HepG2 (cell line): ENCODE data around the gene HOXA4. TPM values are rescaled to one million over a fixed set of nuclear protein-coding genes. Genes with fewer than 3 reads are reported as not detected.

Source experiments
- ATAC-seq: fragments of 200-7000 bp; cut with Tn5 transposase; 3 replicates; pipeline ENCODE4 v1.9.1; 2020; ENCODE audit warnings: mild to moderate bottlenecking, moderate library complexity
- BruUV-seq: library from RNA; stranded (reverse); fragments of 400-500 nt; replicated peaks from 2 replicates; lab custom pipeline; 2021; lab: Mats Ljungman, UMichigan
- CTCF ChIA-PET: fragments of 300-600 bp; formaldehyde crosslinking; extraction: SDS; loops from one replicate; lab custom pipeline; 2021; ENCODE audit warnings: low total read pairs, inconsistent platforms, low intra/inter-chr PET ratio; lab: Yijun Ruan, JAX
- POLR2A ChIA-PET: fragments of 350-600 bp; sonication (Branson Sonifier 250); formaldehyde crosslinking; loops from one replicate; lab custom pipeline; 2020; ENCODE audit warnings: antibody characterized with exemption, inconsistent platforms; lab: Yijun Ruan, JAX
- DNase-seq: peaks from one replicate; pipeline ENCODE4 v3.0.0-alpha.2; 2015; ENCODE audit warnings: low spot score
- FAIRE-seq: peaks from 3 replicates; lab custom pipeline; 2011; peaks lifted over from hg19 to GRCh38; lab: Jason Lieb, UNC
- H2AFZ ChIP-seq: one replicate; pipeline ENCODE4 v1.6.1; 2011; ENCODE audit warnings: low read length, inconsistent platforms
- H3K27ac ChIP-seq: fragments of 300-600 bp; 3 replicates; pipeline ENCODE4 v1.8.0; 2011; ENCODE audit warnings: mixed run types, mild to moderate bottlenecking, mixed read lengths, low read length, inconsistent platforms; ENCODE audit not compliant: insufficient read depth; ENCODE audit errors: extremely low read length
- H3K27me3 ChIP-seq, 2 experiments: fragments of 200-600 bp in 1 of 2; 2 replicates in 1 of 2; 3 replicates in 1 of 2; pipeline versions ENCODE4 v1.6.0 to v1.8.0; 2011; ENCODE audit warnings: low read length in 2 of 2, mild to moderate bottlenecking in 2 of 2, moderate library complexity in 2 of 2, inconsistent platforms in 1 of 2; ENCODE audit not compliant: insufficient read depth in 2 of 2, control insufficient read depth in 1 of 2
- H3K36me3 ChIP-seq, 2 experiments: fragments of 200-600 bp in 1 of 2; replicated peaks in 1 of 2; 2 replicates in 1 of 2; 3 replicates in 1 of 2; pipeline versions ENCODE4 v1.5.1 to v1.8.0; 2011; ENCODE audit warnings: low read length in 2 of 2, inconsistent platforms in 1 of 2; ENCODE audit not compliant: insufficient read depth in 2 of 2, control insufficient read depth in 1 of 2
- H3K4me1 ChIP-seq: 2 replicates; pipeline ENCODE4 v1.5.1; 2012; ENCODE audit warnings: low read length, inconsistent platforms; ENCODE audit not compliant: insufficient read depth
- H3K4me2 ChIP-seq: 2 replicates; pipeline ENCODE4 v1.6.0; 2011; ENCODE audit warnings: low read depth, low read length, inconsistent platforms
- H3K4me3 ChIP-seq, 3 experiments: fragments of 200-600 bp in 1 of 3; sonication (generic), shearing (Covaris generic) in 1 of 3; replicated peaks in 1 of 3; 2 replicates each; pipeline ENCODE4 v1.5.1; 2011 to 2016; ENCODE audit warnings: low read length in 3 of 3, inconsistent platforms in 2 of 3, low read depth in 2 of 3, mild to moderate bottlenecking in 2 of 3, control low read depth in 1 of 3, mixed read lengths in 1 of 3; ENCODE audit not compliant: insufficient read depth in 1 of 3
- H3K79me2 ChIP-seq: one replicate; pipeline ENCODE4 v1.6.1; 2011; ENCODE audit warnings: low read length, inconsistent platforms; ENCODE audit not compliant: insufficient read depth
- H3K9ac ChIP-seq: 2 replicates; pipeline ENCODE4 v1.6.0; 2011; ENCODE audit warnings: mild to moderate bottlenecking, low read depth, low read length, inconsistent platforms; ENCODE audit not compliant: insufficient read depth
- H3K9me3 ChIP-seq: 2 replicates; pipeline ENCODE4 v1.5.1; 2012; ENCODE audit warnings: mild to moderate bottlenecking, low read length
- H4K20me1 ChIP-seq: 2 replicates; pipeline ENCODE4 v1.6.0; 2011; ENCODE audit warnings: inconsistent platforms, mild to moderate bottlenecking, low read length, moderate library complexity; ENCODE audit not compliant: insufficient read depth
- HOXA3 ChIP-seq: sonication (generic); formaldehyde crosslinking; IDR thresholded peaks from 2 replicates; pipeline ENCODE4 v1.5.0; 2020; ENCODE audit warnings: missing genetic modification reagents
- MBNL3 ChIP-seq: fragments of 250-450 bp; sonication (Bioruptor Pico); conservative IDR thresholded peaks from 2 replicates; pipeline ENCODE4 v1.8.0; 2022; ENCODE audit warnings: mild to moderate bottlenecking, inconsistent platforms
- NFRKB ChIP-seq: fragments of 450-650 bp; IDR thresholded peaks from 2 replicates; pipeline ENCODE4 v1.6.1; 2017
- PBX2 ChIP-seq: IDR thresholded peaks from 2 replicates; pipeline ENCODE4 v1.6.1; 2016; ENCODE audit warnings: control low read depth
- PRPF4 ChIP-seq: fragments of 200-400 bp; formaldehyde crosslinking; IDR thresholded peaks from 2 replicates; pipeline ENCODE4 v1.6.1; 2016; ENCODE audit warnings: low read length, low read depth; ENCODE audit not compliant: poor library complexity, severe bottlenecking
- SRSF9 ChIP-seq: fragments of 200-400 bp; formaldehyde crosslinking; IDR thresholded peaks from 2 replicates; pipeline ENCODE4 v1.6.1; 2018; ENCODE audit warnings: borderline replicate concordance, mild to moderate bottlenecking, low read depth, low read length; ENCODE audit not compliant: insufficient read depth, poor library complexity, severe bottlenecking
- THAP7 ChIP-seq: sonication (generic); formaldehyde crosslinking; IDR thresholded peaks from 2 replicates; pipeline ENCODE4 v1.8.1; 2023; ENCODE audit warnings: mild to moderate bottlenecking, missing genetic modification reagents
- ZBTB26 ChIP-seq: IDR thresholded peaks from 2 replicates; pipeline ENCODE4 v1.6.1; 2016; ENCODE audit warnings: missing compliant biosample characterization, missing genetic modification reagents, borderline replicate concordance
- ZNF136 ChIP-seq: sonication (generic); formaldehyde crosslinking; IDR thresholded peaks from 2 replicates; pipeline ENCODE4 v1.8.1; 2022; ENCODE audit warnings: low read depth, mild to moderate bottlenecking, moderate library complexity, missing genetic modification reagents
- WGBS: methylation state at CpG from one replicate; pipeline ENCODE4 v1.1.6; 2017; ENCODE audit warnings: low lambda C conversion rate; 5-methylcytosine and 5-hydroxymethylcytosine counted together
- in situ Hi-C: cut with HindIII; loops from 2 replicates; pipeline ENCODE4 v1.10.0; 2017; ENCODE audit warnings: low pct_unique_long_range_greater_than_20kb; ENCODE audit not compliant: extremely low pct_ligation_motif_present
- intact Hi-C: fragments of 100-400 bp; cut with micrococcal nuclease; formaldehyde crosslinking; loops from one replicate; pipeline ENCODE4 v1.10.0; 2022; ENCODE audit not compliant: unreplicated experiment
- polyA plus RNA-seq, 8 experiments: library from polyadenylated mRNA; depleted of rRNA in 3 of 8; stranded (reverse) in 7 of 8; unstranded in 1 of 8; fragments of >200 nt; fragmentation: Illumina TruSeq in 4 of 8; extraction: Trizol in 4 of 8; gene quantifications; 2 replicates each; pipeline versions ENCODE4 v1.2.1 to v1.2.3, GENCODE V29; 2011 to 2016; ENCODE audit warnings: low read depth in 4 of 8, missing spikeins in 1 of 8, mixed read lengths in 1 of 8; ENCODE audit not compliant: insufficient read depth in 1 of 8
- total RNA-seq, 5 experiments: library from RNA; depleted of rRNA; stranded (reverse); fragments of >200 nt; fragmentation: Illumina TruSeq; extraction: Trizol; gene quantifications; 2 replicates each; pipeline ENCODE4 v1.2.3, GENCODE V29; 2016; ENCODE audit warnings: low read depth in 1 of 5
- TF ChIP-seq, protein P1 (sequence below), 2 experiments: sonication (generic) in 1 of 2; formaldehyde crosslinking in 1 of 2; IDR thresholded peaks; 2 replicates each; pipeline versions ENCODE4 v1.4.0 to v1.6.1; 2016 to 2020; ENCODE audit warnings: borderline replicate concordance in 1 of 2, low read depth in 1 of 2, mild to moderate bottlenecking in 1 of 2, missing genetic modification reagents in 1 of 2
- TF ChIP-seq, protein P2 (sequence below): sonication (generic); formaldehyde crosslinking; IDR thresholded peaks from 2 replicates; pipeline ENCODE4 v1.4.0; 2020; ENCODE audit warnings: missing genetic modification reagents, borderline replicate concordance
- TF ChIP-seq, protein P3 (sequence below): sonication (generic); formaldehyde crosslinking; IDR thresholded peaks from 2 replicates; pipeline ENCODE4 v1.8.1; 2023; ENCODE audit warnings: missing genetic modification reagents, inconsistent platforms, borderline replicate concordance

The HOXA4 gene
- total and polyA plus RNA-seq, 2 of the 13 experiments (the other 11 are each of a cell fraction or from before 2014, with no cell fraction given): 2.4 to 5.4 TPM

DNA sequence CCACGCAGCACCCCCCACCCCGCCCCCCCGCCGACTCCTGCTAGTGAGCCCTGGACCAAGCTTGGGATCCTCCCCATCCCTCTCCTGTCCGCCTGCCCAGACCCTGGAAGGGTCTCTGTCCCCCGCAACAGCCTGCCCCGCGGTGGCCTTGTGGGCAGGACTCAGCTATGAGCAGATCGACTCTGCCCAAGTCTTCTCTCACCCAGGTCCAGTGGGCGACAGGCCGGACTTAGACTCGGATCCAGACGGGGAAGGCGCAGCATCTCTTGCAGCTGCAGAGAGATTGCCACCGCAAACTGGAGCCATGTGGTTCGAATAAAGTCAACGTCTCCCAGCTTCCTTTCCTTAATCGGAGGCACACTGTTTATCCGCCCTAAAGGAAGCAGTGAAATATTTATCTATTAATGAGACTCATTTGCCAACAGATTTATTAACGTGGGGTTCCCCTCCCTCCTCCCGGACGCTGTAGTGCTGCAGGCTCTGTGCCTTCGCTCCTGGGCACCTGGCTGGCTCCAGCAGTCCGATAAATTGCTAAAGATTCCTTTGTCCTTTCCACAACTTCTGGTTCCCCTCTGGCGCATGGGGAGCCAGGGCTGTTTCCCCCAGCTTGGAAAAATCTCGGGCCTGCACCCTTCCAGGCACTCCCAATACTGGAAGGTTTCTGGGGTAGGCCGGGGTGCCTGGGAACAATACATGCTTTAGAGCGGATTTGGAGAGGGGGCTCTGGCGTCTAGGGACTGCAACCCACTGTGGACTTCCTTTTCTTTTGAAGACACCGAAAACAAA lies 26.6 kb upstream of the HOXA4 start:
- H3K9ac ChIP-seq: no peak overlapping the region
- no peak overlapping the region for H3K4me2 ChIP-seq
- peaks cover 6 to 50% of the 10 kb centered on the region in 2 experiments for H3K27me3 ChIP-seq
- no peak for FAIRE-seq
- H3K4me1 ChIP-seq: peaks cover 22% of the 10 kb centered on the region
- no peak overlapping the region for H2AFZ ChIP-seq
- no peaks in the 10 kb centered on the region for H3K9me3 ChIP-seq
- no peaks in the 10 kb centered on the region for H3K36me3 ChIP-seq
- 80% methylated on average over 20 of the region's 30 CpGs for WGBS
- ChIA-PET POLR2A (interaction anchor here (0.6 kb wide), 1 partner anchor 34 kb away, joined by 3 read pairs; no protein-coding TSS in a partner anchor), CTCF (no interaction called here)
- intact Hi-C loops: no loop called here
- no peak overlapping the region; a peak in 1 of 6 replicates for H3K4me3 ChIP-seq
- in situ Hi-C loops: loop anchor here (5.0 to 25.0 kb wide), 2 partner anchors 790 to 1070 kb away; no protein-coding TSS in a partner anchor
- no peak for ATAC-seq
- BruUV-seq: no TSS peak
- H3K79me2 ChIP-seq: no peaks in the 10 kb centered on the region
- H4K20me1 ChIP-seq: no peaks in the 10 kb centered on the region
- no peak for DNase-seq
- H3K27ac ChIP-seq: no peak overlapping the region
- no peak for TF ChIP-seq MBNL3 (CRISPR knock-in tag)
- TF ChIP-seq HOXA3 (CRISPR knock-in tag): no peak
- TF ChIP-seq THAP7: no peak
- TF ChIP-seq PBX2 (CRISPR knock-in tag): no peak
- TF ChIP-seq, protein P1, sequence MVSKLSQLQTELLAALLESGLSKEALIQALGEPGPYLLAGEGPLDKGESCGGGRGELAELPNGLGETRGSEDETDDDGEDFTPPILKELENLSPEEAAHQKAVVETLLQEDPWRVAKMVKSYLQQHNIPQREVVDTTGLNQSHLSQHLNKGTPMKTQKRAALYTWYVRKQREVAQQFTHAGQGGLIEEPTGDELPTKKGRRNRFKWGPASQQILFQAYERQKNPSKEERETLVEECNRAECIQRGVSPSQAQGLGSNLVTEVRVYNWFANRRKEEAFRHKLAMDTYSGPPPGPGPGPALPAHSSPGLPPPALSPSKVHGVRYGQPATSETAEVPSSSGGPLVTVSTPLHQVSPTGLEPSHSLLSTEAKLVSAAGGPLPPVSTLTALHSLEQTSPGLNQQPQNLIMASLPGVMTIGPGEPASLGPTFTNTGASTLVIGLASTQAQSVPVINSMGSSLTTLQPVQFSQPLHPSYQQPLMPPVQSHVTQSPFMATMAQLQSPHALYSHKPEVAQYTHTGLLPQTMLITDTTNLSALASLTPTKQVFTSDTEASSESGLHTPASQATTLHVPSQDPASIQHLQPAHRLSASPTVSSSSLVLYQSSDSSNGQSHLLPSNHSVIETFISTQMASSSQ (IDR thresholded peaks at IDR 0.05; ENCODE audit: low read depth): no peak
- TF ChIP-seq, protein P1 (CRISPR knock-in tag; IDR thresholded peaks at IDR 0.05; ENCODE audit: borderline replicate concordance): no peak
- no peak for TF ChIP-seq PRPF4
- no peak for TF ChIP-seq SRSF9
- no peak for TF ChIP-seq NFRKB
- no peak for TF ChIP-seq ZBTB26 (CRISPR knock-in tag)
- TF ChIP-seq, protein P2, sequence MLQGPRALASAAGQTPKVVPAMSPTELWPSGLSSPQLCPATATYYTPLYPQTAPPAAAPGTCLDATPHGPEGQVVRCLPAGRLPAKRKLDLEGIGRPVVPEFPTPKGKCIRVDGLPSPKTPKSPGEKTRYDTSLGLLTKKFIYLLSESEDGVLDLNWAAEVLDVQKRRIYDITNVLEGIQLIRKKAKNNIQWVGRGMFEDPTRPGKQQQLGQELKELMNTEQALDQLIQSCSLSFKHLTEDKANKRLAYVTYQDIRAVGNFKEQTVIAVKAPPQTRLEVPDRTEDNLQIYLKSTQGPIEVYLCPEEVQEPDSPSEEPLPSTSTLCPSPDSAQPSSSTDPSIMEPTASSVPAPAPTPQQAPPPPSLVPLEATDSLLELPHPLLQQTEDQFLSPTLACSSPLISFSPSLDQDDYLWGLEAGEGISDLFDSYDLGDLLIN (CRISPR knock-in tag): no peak
- TF ChIP-seq, protein P3, sequence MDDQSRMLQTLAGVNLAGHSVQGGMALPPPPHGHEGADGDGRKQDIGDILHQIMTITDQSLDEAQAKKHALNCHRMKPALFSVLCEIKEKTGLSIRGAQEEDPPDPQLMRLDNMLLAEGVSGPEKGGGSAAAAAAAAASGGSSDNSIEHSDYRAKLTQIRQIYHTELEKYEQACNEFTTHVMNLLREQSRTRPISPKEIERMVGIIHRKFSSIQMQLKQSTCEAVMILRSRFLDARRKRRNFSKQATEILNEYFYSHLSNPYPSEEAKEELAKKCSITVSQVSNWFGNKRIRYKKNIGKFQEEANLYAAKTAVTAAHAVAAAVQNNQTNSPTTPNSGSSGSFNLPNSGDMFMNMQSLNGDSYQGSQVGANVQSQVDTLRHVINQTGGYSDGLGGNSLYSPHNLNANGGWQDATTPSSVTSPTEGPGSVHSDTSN (CRISPR knock-in tag): no peak
- no peak for TF ChIP-seq ZNF136 (CRISPR knock-in tag)
